Activated T-helper 1 cell treated with anti-CD3 and anti-CD28 coated beads, Interleukin-12 subunit alpha, Interleukin-12 subunit beta, Interleukin-2, Interleukin-4 antibody, amounts not matched to agents 30 ng/mL and 10 ng/mL and 1 ng/mL, durations not matched to agents 14 hours and 24 hours and 36 hours (primary cell): ENCODE results near the gene MMP13. TPM values are rescaled to one million over a fixed set of nuclear protein-coding genes. Genes with fewer than 3 reads are reported as not detected.

Source experiments
- DNase-seq: peaks from one replicate; pipeline ENCODE4 v3.0.0; 2021; ENCODE audit warnings: low spot score
- H3K27ac Mint-ChIP-seq: one replicate; pipeline ENCODE4 v1.8.0; 2021; ENCODE audit warnings: mild to moderate bottlenecking, mixed read lengths
- H3K27me3 Mint-ChIP-seq: one replicate; pipeline ENCODE4 v1.8.0; 2022; ENCODE audit warnings: mild to moderate bottlenecking, moderate library complexity, mixed read lengths; ENCODE audit not compliant: insufficient read depth
- H3K36me3 Mint-ChIP-seq: one replicate; pipeline ENCODE4 v1.8.0; 2021; ENCODE audit warnings: low read depth, mixed read lengths
- H3K4me1 Mint-ChIP-seq: one replicate; pipeline ENCODE4 v1.8.0; 2021; ENCODE audit warnings: low read depth, mixed read lengths
- H3K4me3 Mint-ChIP-seq: one replicate; pipeline ENCODE4 v1.8.0; 2021; ENCODE audit warnings: mild to moderate bottlenecking, moderate library complexity, mixed read lengths
- H3K9me3 Mint-ChIP-seq: one replicate; pipeline ENCODE4 v1.8.0; 2021; ENCODE audit warnings: mixed read lengths
- intact Hi-C: fragments of 100-400 bp; cut with micrococcal nuclease; formaldehyde crosslinking; loops from one replicate; pipeline ENCODE4 v1.15.1; 2024
- total RNA-seq: library from RNA; stranded (reverse); gene quantifications from 2 replicates; pipeline ENCODE4 v1.2.3, GENCODE V29; 2022

MMP13 gene
- total RNA-seq, 1 donor from 2014 or later = not detected

DNA sequence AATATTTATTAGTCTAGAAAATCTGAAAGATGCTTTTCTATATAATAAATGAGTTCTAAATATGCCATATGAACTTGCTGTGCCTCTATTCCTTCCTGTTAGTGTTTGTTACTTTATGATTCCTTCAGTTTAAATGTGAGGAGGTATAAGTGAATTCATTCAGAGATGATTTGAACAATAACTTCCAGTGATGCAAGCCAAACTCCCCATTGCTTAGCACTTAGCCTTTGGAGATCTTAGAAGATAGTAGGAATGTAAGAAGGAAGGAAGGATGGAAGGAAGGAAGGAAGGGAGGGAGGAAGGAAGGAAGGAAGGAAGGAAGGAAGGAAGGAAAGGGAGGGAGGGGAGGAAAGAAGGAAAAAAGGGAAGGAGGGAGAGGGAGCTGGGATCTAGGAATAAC is 25.1 kb downstream of the MMP13 start:
- no peak overlapping the region for H3K4me3 Mint-ChIP-seq
- intact Hi-C loops = no loop called here
- H3K36me3 Mint-ChIP-seq = no peaks in the 10 kb centered on the region
- no peak overlapping the region for H3K27ac Mint-ChIP-seq
- no peaks in the 10 kb centered on the region for H3K4me1 Mint-ChIP-seq
- H3K27me3 Mint-ChIP-seq = peaks cover 8% of the 10 kb centered on the region
- no peak for DNase-seq
- H3K9me3 Mint-ChIP-seq = no peaks in the 10 kb centered on the region

DNA sequence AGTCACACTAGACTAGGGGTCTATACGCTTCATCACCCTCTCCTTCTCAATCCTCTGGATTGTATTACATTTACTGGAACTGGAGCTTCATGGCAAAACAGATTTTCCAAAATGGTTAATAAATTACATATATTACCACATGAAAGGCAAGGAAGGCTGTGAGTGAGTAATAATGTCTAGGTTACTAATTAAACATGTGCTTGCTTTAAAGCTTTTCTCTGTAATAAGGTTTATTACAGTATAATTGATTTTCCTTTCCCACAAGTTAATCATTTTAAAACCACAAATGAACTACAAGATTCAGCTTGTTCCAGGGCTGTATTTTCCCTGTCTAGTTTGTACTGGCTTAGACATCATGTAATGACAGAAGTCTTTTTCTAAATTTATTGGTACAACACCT is 25.6 kb downstream of the MMP13 start:
- no peak for DNase-seq
- Mint-ChIP-seq H3K4me1 (no peaks in the 10 kb centered on the region), H3K4me3 (no peak overlapping the region), H3K9me3 (no peaks in the 10 kb centered on the region), H3K27ac (no peak overlapping the region), H3K36me3 (no peaks in the 10 kb centered on the region), H3K27me3 (peaks cover 11% of the 10 kb centered on the region)
- intact Hi-C loops = no loop called here

DNA sequence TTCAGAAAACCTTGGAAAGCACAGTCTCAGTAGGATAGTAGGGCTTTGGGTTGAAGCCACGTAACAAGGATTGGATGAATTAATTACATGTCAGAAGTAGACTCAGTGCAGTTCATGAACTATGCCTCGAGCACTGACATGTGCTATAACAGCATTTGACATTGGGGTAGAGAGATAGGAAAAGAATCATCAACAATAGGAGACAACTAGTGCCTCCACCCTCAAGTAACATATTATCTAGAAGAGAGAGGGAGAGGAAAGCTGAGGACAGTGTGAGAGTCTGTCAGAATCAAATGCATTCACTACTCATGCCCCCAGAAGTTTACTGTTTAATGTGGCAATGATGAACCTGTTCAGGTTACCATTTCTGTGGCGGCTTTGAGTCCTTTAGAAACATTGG is 26.4 kb downstream of the MMP13 start:
- Mint-ChIP-seq H3K36me3 (no peaks in the 10 kb centered on the region), H3K4me3 (no peak overlapping the region), H3K27me3 (peaks cover 11% of the 10 kb centered on the region), H3K27ac (no peak overlapping the region), H3K4me1 (no peaks in the 10 kb centered on the region), H3K9me3 (no peaks in the 10 kb centered on the region)
- intact Hi-C loops = no loop called here
- no peak for DNase-seq

DNA sequence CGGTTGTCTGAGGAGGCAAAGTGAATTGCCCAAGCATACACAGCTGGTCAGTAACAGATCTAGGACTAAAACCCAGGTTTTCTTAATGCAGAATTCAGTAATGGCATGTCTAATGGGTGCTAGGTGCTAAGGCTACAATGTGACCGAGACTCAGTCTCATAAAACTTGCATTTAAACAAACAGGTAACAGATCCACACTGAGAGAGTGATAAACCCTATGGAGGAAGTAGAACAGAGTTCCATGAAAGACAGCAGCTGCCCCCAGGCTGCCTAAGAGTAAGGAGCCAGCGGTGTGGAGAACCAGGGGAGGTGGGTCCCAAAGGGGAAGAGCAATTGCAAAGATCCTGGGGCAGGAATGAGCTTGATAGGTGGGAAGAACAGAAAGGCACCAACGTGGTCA is 27.3 kb downstream of the MMP13 start:
- Mint-ChIP-seq H3K27me3 (peaks cover 11% of the 10 kb centered on the region), H3K27ac (no peak overlapping the region), H3K4me3 (no peak overlapping the region), H3K36me3 (no peaks in the 10 kb centered on the region), H3K4me1 (no peaks in the 10 kb centered on the region), H3K9me3 (no peaks in the 10 kb centered on the region)
- DNase-seq = no peak
- intact Hi-C loops = no loop called here

DNA sequence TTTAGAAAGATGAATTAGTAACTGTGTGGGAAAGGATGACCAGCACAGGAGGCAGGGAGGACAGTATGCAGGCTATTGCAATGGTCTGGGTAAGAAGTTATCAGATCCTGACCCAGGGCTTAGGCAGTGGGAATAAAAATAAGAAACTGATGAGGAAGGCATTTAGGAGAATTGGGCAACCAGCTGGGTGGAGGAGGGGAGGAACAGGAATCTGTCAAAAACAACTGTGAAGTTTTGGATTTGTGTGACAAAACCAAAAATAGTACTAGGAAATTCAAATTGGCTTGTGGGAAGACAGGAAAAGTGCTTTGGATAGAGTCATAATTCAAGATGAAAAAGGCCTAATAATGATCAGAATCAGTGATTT is 27.9 kb downstream of the MMP13 start:
- DNase-seq = no peak
- H3K27me3 Mint-ChIP-seq = peaks cover 11% of the 10 kb centered on the region
- H3K4me1 Mint-ChIP-seq = no peaks in the 10 kb centered on the region
- intact Hi-C loops = no loop called here
- H3K36me3 Mint-ChIP-seq = no peaks in the 10 kb centered on the region
- no peaks in the 10 kb centered on the region for H3K9me3 Mint-ChIP-seq
- no peak overlapping the region for H3K4me3 Mint-ChIP-seq
- H3K27ac Mint-ChIP-seq = no peak overlapping the region

DNA sequence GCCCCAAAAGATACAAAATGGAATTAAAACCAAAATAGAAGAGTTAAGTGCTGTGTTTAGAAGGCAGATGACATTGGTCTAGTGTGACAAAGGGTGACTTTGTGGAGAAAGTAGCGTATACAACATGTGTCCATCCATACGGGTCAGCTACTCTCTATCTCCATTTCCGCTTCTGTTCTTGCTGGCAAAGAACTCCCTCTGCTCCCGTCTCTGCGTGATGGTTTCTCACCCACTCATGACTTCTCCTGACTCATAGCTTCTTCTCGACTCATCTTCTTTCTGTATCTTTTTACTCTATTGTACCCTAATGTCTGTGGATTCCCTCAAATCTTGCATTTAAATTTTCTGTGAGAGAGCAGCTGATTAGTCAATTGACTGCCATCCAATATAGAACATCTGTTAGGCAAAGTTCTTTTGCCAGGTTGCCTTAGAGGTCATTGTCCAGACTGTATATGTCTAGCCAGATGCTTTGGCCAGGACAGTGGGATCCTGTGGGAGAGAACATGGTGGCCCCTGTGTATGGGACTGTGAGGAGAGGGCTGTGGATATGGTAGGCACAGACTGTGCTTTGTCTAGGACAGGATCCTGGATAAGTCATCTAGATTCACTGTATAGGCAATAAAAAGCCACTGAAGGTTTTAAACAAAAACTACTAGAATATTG is 28.4 kb downstream of the MMP13 start:
- H3K4me3 Mint-ChIP-seq = no peak overlapping the region
- no peaks in the 10 kb centered on the region for H3K4me1 Mint-ChIP-seq
- no peak for DNase-seq
- H3K9me3 Mint-ChIP-seq = no peaks in the 10 kb centered on the region
- H3K36me3 Mint-ChIP-seq = no peaks in the 10 kb centered on the region
- H3K27ac Mint-ChIP-seq = no peak overlapping the region
- intact Hi-C loops = no loop called here
- H3K27me3 Mint-ChIP-seq = peaks cover 11% of the 10 kb centered on the region

DNA sequence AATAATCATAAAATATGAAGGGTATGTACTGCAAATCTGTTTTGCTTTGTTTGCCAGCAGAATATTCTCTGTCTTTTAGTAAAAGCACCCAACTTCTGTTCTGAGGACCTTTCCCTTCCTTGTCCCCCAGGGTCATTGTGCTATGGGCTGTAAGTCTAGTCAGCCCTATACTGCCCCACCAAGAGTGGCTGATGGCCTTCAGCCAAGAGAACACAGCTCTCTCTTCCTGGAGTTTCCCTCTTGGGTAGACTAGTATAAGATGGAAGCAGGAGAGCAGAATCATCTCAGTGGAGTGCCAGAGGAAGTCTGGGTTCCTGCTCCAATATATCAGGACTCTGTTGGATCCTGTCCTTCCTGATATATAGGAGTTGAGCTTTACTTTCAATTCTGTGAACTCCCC is 29.0 kb downstream of the MMP13 start:
- no peaks in the 10 kb centered on the region for H3K36me3 Mint-ChIP-seq

DNA sequence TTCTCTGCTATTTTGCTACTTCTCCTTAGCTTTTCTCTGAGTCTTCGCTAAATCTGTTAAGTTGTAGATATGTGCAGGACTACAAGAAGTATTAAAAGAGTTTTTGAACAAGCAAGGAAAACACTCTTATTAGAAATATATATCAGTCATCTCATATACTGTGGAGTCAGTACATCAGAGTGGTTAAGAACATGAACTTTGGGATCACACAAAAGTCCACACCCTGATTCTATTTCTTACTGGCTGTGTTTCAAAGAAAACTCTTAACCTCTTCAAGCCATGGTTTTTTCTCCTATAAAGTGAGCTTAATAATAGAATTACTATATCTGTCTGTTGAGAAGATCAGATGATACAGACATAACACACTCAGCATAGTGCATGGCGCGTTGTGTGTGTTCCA is 29.5 kb downstream of the MMP13 start:
- H3K4me1 Mint-ChIP-seq = no peaks in the 10 kb centered on the region
- DNase-seq = no peak
- intact Hi-C loops = no loop called here

More for the DNA sequence above, 29.0 kb downstream of the MMP13 start:
- H3K27ac Mint-ChIP-seq = no peak overlapping the region
- intact Hi-C loops = no loop called here
- H3K4me1 Mint-ChIP-seq = no peaks in the 10 kb centered on the region
- peaks cover 11% of the 10 kb centered on the region for H3K27me3 Mint-ChIP-seq
- no peaks in the 10 kb centered on the region for H3K9me3 Mint-ChIP-seq
- H3K4me3 Mint-ChIP-seq = no peak overlapping the region
- DNase-seq = no peak

DNA sequence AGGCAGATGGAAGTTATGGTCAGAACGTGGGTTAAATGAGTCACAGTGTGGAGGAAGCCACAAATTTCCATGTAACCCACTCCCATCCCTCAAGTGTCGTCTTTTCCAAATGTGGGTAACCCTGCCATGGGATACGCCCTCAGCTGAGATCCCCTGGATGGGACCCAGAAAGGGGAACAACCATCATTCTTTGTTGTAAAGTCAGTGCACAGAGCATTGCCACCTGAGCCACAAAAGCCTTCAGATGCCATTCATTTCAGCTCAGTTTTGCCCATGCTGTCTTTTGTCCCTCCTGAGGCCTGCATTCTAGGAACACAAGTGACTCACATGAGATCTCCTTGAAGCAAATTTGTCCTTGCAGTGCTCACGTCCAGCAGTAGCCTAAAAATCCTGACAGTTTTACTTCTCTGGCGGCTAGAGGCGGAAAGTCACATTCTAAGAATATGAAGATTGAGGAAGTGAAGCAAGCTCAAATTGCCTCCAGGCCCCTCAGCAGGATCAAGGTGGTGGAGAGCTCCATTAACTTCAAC is 30.6 kb downstream of the MMP13 start:
- intact Hi-C loops = no loop called here
- no peaks in the 10 kb centered on the region for H3K9me3 Mint-ChIP-seq
- H3K36me3 Mint-ChIP-seq = no peaks in the 10 kb centered on the region

More for the DNA sequence above, 29.5 kb downstream of the MMP13 start:
- no peak overlapping the region for H3K4me3 Mint-ChIP-seq
- H3K36me3 Mint-ChIP-seq = no peaks in the 10 kb centered on the region
- H3K9me3 Mint-ChIP-seq = no peaks in the 10 kb centered on the region
- no peak overlapping the region for H3K27ac Mint-ChIP-seq
- peaks cover 11% of the 10 kb centered on the region for H3K27me3 Mint-ChIP-seq

DNA sequence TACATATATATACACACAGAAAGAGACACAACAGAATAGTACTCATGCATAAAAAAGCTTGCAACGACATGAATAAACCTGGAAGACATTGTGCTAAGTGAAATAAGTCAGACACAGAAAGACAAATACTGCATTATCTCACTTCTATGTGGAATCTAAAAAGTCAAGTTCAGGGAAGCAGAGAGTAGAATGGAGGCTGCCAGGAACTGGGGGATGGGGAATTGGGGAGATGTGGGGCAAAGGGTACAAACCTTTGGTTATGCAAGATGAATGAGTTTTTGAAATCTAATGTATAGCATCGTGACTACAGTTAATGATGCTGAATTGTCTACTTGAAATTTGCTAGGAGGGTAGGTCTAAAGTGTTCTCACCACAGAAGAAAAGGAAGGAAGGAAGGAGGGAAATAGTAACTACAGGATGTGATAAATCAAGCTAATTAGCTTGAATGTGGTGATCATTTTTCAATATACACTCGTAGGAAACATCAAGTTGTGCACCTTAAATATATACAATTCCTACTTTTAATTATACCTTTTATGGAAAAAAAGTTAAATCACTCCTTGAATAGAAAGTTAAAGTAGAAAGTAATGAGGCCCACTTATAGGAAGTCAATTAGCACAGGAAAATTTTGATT is 33.8 kb downstream of the MMP13 start:
- intact Hi-C loops = no loop called here
- no peak for DNase-seq
- Mint-ChIP-seq H3K4me1 (peaks cover 7% of the 10 kb centered on the region), H3K36me3 (no peaks in the 10 kb centered on the region), H3K9me3 (no peaks in the 10 kb centered on the region), H3K27me3 (peaks cover 5% of the 10 kb centered on the region), H3K4me3 (no peak overlapping the region), H3K27ac (no peak overlapping the region)

More for the DNA sequence above, 30.6 kb downstream of the MMP13 start:
- DNase-seq = no peak
- H3K27me3 Mint-ChIP-seq = peaks cover 9% of the 10 kb centered on the region
- H3K4me3 Mint-ChIP-seq = no peak overlapping the region
- peaks cover 5% of the 10 kb centered on the region for H3K4me1 Mint-ChIP-seq
- no peak overlapping the region for H3K27ac Mint-ChIP-seq

DNA sequence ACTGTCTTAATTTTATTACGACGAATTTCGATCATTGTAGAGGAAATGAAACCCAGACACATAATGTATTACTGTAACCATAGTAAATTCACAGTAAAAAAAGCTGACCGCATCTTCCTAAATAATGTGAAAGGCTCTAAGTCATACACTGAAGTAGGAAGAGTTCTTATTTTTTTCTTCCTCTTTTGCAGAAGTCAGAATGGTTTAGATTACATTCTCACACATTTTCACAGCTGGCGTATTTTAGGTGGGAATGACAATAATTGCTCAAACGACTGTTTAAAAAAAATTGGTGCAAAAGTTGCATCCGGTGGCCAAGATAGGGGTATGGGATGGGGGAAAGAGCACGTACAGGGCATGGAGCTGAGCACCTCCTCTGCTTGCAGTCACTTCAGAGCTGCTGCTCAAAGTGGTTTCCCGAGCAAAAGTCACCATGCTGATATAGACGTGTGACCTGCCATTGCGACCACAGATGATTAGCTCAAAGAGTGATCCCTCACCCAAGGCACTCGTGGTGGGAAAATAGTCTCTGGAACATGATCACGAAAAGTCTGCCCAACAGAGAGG is 35.3 kb downstream of the MMP13 start:
- peaks cover 9% of the 10 kb centered on the region for H3K27me3 Mint-ChIP-seq
- H3K4me3 Mint-ChIP-seq = no peak overlapping the region
- intact Hi-C loops = no loop called here
- H3K36me3 Mint-ChIP-seq = no peaks in the 10 kb centered on the region
- H3K27ac Mint-ChIP-seq = no peak overlapping the region
- DNase-seq = no peak
- H3K4me1 Mint-ChIP-seq = peaks cover 7% of the 10 kb centered on the region
- H3K9me3 Mint-ChIP-seq = no peaks in the 10 kb centered on the region

DNA sequence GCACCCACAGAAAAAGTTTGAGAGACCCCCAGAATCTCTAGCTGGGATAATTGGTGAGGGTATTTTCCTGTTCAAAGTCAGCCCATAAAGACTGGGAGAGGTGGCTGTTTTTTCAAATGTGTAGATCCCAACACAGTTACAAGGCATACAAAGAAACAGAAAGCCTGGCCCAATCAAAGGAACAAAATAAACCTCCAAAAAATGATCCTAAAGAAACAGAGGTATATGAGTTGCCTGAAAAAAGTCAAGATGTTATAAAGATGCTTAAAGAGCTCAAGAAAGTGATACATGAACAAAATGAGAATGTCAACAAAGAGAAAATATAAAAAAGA is 40.5 kb downstream of the MMP13 start:
- Mint-ChIP-seq H3K4me1 (peaks cover 3% of the 10 kb centered on the region), H3K27me3 (peaks cover 6% of the 10 kb centered on the region), H3K27ac (no peak overlapping the region), H3K36me3 (no peaks in the 10 kb centered on the region), H3K4me3 (no peak overlapping the region), H3K9me3 (no peaks in the 10 kb centered on the region)
- DNase-seq = no peak
- intact Hi-C loops = loop anchor here (1.0 kb wide), 1 partner anchor 140 kb away; no protein-coding TSS in a partner anchor

DNA sequence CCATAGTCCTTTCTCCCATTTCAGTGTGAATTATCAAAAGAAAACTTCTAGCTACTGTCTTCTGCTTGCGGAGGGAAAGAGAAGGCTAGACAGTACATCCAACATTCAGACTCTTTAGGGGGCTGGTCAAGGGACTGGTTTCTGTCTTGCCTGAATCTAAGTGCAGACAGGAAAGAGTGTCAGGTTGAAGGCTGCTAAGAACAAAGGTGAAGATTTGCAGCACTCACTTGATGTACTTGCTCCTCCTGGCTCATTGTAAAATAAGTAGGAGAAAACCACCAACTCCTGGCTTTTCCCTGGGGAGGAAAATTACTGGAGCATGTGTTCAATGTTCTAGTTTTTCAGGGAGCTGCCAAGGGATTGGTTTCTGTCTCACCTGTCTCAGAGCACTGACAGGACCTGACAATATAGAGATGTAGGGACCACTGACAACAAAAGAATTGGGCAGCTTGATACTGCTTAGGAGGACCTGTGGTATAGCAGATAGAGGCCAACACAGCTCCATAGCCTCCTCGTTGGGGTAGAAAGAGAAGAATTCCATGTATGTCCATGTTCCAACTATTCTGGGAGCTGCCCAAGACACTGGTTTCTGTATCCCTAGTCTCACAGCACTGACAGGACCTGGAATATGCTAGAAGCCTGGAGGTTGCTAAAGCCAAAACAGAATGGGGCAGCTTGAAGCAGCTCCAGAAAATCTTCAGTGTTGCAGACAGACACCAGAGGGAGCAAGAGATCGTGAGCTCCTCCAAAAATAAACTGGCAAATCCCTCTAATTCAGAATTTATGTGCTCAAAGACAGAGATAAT is 41.1 kb downstream of the MMP13 start:
- H3K27me3 Mint-ChIP-seq = peaks cover 6% of the 10 kb centered on the region
- H3K9me3 Mint-ChIP-seq = no peaks in the 10 kb centered on the region
- no peaks in the 10 kb centered on the region for H3K4me1 Mint-ChIP-seq
- no peak overlapping the region for H3K4me3 Mint-ChIP-seq
- no peaks in the 10 kb centered on the region for H3K36me3 Mint-ChIP-seq
- intact Hi-C loops = loop anchor here (1.0 kb wide), 2 partner anchors 27 to 141 kb away; no protein-coding TSS in a partner anchor
- H3K27ac Mint-ChIP-seq = no peak overlapping the region
- no peak for DNase-seq
